ENCODE results near the gene TRMT61B. TPM values are rescaled to one million over a fixed set of nuclear protein-coding genes. Genes with fewer than 3 reads are reported as not detected.
A peak's percentile ranks its signal among the peaks of the same experiment; 100 is the strongest.

TRMT61B gene
- total RNA-seq, 4 donors from 2014 or later: 7.0 to 16.3 (median 10.6) TPM

DNA sequence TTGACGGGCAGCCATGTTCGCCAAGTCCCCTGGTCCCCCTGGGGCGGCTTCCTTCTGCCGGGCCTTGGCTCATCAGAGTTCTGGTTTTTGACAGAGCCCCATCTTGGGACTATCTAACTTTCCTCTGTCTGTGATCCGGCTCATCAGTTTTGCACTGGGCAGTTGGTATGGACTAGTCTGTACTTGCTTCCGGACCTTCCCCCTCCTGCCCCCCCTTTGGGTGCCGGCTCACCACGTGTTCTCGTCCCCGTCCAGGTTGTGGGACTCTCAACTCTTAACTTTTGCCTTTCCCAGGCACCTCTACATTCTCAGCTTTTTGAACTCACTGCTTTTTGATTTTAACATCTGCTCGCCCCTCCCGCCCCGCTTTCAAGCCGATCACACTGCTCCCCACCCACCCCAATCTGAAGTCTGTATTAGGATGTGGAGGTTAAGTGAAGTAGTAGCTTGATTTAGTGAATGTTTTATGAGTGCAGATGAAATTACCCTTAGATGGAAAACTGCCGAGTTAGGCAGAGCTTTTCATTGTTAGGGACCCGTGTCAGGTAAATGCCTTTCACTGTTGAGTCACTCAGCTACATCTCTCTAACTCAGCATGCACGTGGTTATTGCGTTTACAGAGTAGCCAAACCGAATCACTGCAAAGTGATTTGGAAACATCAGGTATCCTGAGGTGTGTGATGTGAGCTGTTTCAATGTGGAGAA lies 25.2 kb upstream of the TRMT61B start:
- TF ChIP-seq, protein P1, sequence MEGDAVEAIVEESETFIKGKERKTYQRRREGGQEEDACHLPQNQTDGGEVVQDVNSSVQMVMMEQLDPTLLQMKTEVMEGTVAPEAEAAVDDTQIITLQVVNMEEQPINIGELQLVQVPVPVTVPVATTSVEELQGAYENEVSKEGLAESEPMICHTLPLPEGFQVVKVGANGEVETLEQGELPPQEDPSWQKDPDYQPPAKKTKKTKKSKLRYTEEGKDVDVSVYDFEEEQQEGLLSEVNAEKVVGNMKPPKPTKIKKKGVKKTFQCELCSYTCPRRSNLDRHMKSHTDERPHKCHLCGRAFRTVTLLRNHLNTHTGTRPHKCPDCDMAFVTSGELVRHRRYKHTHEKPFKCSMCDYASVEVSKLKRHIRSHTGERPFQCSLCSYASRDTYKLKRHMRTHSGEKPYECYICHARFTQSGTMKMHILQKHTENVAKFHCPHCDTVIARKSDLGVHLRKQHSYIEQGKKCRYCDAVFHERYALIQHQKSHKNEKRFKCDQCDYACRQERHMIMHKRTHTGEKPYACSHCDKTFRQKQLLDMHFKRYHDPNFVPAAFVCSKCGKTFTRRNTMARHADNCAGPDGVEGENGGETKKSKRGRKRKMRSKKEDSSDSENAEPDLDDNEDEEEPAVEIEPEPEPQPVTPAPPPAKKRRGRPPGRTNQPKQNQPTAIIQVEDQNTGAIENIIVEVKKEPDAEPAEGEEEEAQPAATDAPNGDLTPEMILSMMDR (IDR thresholded peaks at IDR 0.05; ENCODE audit: low read depth): no peak

DNA sequence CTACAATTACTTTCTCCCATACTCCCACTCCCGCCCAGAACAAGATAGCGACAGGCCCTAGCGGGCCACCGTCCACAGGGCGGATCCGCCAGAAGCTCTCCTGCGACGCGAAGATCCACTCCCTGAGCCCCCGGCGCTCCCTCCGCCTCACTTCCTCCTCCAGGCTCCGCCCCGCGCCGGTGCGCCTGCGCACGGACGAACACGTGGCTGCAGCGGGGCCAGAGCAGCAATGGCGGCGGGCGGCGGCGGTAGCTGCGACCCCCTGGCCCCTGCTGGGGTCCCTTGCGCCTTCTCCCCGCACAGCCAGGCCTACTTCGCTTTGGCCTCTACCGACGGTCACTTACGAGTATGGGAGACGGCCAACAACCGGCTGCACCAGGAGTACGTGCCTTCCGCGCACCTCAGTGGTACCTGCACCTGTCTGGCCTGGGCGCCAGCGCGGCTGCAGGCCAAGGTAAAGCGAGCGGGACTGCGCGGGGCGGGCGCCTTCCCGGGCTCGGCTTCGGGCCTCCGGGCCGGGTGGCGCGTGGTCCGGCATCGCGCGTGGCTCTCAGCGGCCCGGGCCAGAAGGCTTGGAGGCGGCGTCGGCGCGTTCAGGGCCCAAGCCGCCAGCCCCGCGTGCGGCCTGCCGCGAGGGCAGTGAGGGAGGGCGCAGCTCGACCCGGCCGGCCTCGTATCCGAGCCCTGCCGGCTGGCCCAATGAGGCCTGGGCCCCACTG lies 24.5 kb upstream of the TRMT61B start, which contains the start of gene WDR43:
Gene WDR43 (plus strand): TSS at position 198 of the 719 bp plus-strand sequence. CDS start 32 bp downstream, at position 230.
- TF ChIP-seq, protein P1 (IDR thresholded peaks at IDR 0.05; ENCODE audit: low read depth): peak; percentile 53

DNA sequence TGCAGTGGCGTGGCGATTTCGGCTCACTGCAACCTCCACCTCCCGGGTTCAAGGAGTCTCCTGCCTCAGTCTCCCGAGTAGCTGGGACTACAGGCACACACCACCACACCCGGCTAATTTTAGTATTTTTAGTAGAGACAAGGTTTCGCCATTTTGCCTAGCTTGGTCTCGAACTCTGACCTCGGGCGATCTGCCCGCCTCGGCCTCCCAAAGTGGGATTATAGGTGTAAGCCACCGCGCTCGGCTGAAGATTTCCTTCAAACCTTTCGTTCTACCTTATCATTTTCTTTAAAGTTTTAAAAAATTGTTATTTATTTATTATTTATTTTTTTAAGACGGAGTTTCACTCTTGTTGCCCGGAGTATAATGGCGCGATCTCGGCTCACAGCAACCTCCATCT lies 23.4 kb upstream of the TRMT61B start:
- TF ChIP-seq, protein P1 (IDR thresholded peaks at IDR 0.05; ENCODE audit: low read depth): no peak

DNA sequence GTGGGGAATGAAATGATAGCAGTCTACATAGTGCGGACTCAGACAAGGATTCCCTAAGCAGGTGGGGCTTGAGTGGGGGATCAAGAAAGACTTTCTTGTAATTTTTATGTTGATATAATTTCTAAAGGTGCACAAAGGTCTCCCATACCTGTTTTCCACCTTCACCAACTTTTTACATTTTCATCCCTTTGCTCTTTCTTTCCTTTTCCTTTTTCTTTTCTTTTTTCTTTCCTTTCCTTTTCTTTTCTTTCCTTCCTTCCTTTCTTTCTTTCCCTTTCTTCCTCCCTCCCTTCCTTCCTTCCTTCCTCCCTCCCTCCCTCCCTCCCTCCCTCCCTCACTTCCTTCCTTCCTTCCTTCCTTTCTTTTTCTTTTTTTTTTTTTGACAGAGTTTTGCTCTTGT lies 10.1 kb upstream of the TRMT61B start:
- TF ChIP-seq, protein P1 (IDR thresholded peaks at IDR 0.05; ENCODE audit: low read depth): no peak

DNA sequence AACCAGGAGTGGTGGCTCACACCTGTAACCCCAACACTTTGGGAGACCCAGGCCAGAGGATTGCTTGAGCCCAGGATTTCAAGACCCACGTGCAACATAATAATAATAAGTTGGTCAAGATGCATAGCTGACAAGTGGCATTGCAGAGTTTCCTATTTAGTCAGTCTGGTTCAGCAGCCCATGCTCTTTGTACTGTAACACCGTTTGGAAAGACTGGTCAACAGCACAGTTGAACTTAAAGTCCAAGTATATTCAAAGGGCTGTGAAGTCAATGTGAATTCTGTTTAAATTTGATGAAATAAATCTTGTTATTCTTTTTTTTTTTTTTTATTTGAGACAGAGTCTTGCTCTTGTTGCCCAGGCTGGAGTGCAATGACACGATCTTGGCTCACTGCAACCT lies 1.5 kb upstream of the TRMT61B start:
- TF ChIP-seq, protein P1 (IDR thresholded peaks at IDR 0.05; ENCODE audit: low read depth): no peak

DNA sequence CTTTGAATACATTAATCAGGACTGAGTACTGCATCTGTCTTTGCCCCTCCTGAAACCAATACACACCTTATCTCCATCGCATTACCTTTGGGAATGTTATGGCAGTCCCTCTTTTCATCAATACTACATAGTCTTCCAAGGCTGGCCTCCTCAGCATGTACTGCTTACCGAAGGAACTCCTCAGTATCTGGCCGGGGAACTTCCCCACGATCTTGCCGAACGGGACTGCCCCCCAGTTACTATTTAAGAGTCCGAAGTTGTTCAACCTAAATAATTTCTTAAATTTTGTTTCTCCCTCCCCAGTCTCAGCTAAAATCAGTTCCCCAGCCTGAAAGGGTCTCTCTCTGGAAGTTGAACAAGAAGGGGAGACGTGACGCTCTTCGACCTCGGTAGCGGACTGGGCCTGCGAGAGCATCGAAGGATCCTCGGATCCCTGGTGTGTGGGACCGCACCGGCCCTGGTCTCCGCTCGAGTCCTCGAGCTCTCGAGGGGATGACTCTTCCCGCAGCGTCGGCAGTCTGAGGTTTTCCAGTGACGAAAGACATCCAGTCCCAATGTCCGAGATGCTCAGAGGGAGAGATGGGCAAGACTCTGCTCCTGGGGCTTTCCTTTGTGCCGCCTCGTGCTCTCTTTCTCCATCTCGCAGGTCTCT lies 489 bp downstream of the TRMT61B start:
- TF ChIP-seq, protein P1 (IDR thresholded peaks at IDR 0.05; ENCODE audit: low read depth): no peak

DNA sequence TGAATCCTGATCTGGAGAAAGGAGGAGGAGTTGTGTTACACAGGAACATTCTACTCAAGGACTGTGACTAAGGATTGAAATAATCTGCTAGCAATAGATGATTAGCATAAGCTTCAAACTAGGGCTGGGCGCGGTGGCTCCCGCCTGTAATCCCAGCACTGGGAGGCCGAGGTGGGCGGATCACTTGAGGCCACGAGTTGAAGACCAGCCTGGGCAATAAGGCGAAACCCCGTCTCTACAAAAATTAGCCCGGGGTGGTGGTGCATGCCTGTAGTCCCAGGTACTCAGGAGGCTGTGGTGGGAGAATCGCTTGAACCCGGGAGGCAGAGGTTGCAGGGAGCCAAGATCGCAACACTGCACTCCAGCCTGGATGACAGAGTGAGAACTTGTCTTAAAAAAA lies 1.5 kb downstream of the TRMT61B start:
- TF ChIP-seq, protein P1 (IDR thresholded peaks at IDR 0.05; ENCODE audit: low read depth): no peak
